Activated CD8-positive, alpha-beta memory T cell treated with anti-CD3 and anti-CD28 coated beads, Interleukin-2, amount 50 U/mL, for 4 hours (primary cell): ENCODE results near the gene ANXA3.

Experiments
- DNase-seq: peaks from one replicate; pipeline ENCODE4 v3.0.0-alpha.2; 2020

The ANXA3 gene

DNA sequence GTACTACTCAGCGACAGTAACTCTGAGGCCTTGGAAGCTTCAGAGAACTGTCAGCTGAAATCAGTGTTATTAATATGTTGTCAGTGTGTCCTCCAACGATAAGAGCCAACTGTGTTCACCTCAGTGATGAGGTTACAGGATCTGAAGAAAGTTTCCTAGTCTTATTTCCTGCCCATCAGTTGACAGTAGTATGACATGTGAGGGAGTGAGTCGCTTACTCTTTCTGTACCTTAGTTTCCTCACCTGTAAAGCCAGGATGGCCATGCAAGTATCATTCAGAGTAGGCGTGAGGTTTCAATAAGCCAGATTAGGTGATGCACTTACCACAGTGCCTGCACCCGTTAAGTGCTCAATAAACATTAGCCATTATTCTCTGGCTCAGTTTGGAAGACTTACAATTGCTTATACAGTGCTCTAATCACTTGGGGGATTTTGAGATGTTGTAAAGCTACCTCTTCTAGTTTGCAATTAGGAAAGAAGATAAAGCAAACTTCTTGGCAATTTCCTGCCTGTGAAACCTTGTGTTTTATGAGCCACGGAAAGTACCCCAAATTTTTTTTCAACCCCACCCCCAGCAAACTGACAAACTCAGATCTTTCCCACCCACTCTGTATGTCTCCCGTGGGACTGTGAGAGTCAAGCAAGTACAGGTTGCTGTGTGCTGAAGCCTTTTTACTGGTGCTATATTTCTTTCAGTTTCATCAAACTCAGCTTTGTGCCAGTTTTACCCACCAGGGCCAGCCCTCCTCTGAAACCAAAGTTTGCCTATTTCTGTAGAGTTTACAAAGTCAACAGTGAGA lies 62.2 kb downstream of the ANXA3 start:
- no peak for DNase-seq

DNA sequence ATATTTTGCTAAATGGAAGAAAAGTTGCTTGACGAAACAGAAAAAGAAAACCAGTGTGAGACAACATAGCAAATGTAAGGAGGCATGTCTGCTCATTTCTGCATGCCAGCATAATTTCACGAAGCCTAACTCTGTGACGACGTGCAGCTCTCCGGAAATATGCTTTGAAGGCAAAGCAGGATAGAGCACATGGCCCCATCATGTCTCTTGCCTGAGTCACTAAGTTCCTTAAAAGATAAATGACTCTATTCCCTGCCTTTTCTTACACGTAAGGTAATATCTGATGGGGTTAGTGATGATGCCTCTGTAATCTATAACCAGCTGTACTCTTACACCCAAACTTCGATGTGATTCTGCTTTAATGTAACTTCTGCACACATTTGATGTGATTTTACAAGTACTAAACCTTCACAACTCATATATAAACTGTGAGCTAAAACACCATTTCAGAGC lies 64.5 kb downstream of the ANXA3 start:
- DNase-seq = no peak

DNA sequence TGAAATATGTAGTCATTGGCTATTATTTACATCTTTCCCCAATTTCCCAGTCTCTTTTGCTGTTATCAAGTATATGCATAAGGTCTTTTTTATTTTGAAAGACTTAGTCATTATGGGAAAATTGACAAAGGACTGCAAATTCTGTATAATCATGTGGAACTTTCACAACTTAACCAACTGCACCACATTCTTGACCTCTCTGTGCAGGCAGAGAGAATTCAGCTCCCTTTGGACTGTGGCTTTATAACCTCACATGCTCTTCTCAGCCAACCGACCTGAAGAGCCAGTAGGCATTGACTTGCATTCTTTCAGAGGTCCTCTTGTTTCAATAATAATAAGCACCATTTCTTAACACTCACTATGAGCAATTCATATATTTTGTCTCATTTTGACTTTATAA lies 66.9 kb downstream of the ANXA3 start:
- DNase-seq = no peak

DNA sequence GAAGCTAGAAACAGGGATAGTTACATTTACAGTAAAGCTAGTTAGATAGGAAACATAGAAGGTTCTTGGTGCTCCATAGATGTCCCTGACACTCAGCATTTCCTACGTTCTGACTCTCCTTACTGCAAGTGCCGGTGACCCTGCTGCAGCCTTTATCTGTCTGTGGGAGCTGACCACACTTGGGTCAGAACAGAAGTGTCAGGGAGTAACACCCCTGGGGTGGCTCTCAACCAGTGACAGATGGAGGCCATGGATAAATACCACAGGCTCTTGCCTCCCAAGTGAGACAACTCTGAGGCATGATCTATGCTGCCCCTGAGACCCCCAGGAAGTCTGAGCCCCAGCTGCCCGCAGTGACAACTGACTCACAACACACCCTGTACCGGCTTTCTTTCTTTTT lies 69.8 kb downstream of the ANXA3 start:
- no peak for DNase-seq

DNA sequence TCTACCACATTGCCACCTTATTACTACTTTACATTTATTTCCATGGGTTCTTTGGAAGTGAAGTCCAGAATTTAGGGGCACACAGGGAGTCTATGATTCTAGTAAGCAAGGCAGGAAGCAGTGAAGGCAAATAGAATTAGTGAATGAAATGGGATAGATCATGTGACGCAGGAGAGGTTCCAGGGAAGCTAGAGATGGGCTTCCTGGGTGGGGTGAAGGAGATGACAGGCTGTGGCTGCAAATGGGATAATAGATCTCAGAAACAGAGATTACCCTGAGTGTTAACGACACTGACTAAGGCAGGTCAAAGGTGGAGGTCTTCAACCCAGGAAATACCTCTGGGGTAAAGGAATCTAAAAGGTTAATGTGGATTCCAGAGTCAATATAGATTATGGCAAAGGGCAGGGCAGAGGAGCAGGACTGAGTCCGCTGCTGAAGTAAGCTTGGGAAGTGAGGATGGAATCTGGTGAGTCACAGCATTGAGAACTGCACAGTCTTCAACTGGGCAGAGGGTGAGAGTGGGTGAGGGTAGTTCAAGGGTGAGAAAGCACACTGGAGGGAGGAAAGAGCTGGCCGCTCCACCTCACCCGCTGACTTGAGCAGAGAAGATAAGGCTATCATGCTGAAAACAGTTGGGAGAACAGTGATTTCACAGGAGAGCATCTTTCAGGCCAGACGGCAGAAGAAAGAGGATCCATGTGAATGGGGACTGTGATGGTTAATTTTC lies 70.8 kb downstream of the ANXA3 start:
- no peak for DNase-seq

DNA sequence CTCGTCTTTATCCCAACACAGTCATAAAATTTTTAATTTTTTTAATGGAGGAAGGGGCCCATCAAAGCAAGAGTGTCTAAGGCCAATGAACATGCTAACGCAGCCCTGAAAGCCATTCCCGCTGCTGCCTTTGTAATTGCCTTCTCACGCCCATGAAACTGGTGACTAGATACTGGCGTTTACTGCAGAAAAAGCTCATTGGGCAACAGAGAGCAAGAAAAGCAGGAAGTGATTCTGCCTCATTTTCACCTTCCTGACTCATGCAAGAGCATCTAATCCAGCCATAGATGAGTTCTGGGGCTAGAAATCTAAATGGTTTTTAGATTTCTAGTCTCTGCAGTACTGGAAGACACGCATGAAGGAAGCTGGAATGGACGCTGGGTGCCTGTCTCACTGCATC lies 72.5 kb downstream of the ANXA3 start:
- no peak for DNase-seq

DNA sequence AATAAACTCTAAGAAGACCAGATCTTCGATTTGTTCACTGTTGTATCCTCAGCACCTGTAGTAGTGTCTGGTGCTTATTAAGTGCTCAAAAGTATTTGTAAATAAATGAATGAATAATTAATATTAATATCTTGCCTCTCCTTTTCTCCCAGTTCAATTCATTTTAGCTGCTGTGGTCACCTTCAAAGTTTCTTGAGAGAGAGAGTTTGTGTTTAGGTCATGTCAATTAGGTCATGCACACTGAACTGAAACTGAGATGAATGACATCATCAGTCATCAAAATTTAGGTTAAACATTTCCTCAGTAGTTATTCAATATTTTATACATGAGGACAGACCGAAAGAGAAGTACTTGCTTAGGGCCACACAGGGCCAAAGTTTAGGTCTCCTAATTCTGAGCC lies 73.5 kb downstream of the ANXA3 start:
- no peak for DNase-seq

DNA sequence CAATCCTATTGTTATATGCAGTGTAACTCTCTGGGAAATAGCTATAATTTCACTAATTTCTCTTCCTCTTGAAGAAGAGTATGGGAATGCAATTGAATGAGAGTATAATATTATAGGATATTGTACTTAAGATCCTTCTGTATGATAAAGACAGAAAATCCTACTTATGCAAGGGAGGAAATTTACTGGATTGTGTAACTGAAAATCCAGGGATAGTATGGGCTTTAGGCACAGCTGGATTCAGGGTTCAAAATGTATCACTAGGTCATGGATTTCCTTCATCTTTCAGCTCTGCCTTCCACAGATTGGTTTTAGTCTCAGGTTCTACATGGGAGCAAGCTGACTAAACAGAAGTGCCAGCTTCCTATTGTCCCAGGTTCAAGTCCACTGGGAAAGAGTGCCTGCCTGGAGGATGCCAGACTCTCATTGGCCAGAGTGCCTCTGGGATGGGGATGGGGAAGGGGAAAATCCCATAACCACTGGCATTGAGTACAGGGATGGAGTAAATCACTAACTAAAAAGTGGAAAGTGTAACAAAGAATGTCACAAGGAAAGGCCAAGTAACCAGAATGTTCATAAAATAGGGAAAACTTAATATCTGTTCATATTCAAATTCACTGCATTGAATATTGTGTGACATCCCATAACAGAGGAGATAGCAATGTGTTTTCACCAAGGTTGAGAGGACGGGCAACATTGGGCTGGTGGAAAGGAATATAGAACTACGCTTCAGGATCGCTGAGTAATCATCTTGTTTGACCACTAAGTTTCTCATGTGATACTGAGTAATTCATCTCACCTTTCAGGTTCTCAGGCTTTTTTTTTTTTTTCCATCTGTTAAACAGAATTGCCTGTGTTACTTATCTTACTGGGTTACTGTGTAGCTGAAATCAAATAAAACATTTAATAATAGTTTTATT lies 75.7 kb downstream of the ANXA3 start:
- no peak for DNase-seq

DNA sequence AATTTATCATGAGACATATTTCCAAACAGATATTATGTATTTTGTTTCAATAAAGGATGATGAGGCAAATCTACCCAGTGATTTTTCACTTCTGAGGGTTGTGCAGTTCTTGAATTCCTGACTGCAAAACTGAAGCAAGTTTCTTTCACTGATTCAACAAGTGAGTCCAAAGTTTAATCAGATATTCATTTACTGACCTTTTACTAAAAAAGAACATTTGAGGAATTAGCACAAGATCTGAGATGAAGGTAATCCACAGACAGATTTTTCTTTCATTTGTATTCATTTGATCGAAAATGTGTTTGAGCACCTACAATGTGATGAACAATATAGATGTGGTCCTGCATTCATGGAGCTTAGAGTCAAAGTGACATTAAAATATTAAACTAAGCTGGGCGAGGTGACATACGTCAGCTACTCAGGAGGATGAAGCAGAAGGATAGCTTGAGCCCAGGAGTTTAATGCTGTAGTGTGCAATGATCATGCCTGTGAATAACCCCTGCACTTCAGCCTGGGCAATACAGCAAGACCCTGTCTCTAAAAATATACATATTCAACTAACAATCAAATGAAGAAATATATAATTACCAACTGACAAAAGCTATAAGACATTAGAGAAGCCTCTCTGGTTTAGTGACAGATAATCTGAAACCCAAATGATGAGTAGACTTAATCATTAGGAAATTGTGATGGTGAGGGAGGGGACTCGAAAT lies 76.6 kb downstream of the ANXA3 start:
- DNase-seq = no peak

DNA sequence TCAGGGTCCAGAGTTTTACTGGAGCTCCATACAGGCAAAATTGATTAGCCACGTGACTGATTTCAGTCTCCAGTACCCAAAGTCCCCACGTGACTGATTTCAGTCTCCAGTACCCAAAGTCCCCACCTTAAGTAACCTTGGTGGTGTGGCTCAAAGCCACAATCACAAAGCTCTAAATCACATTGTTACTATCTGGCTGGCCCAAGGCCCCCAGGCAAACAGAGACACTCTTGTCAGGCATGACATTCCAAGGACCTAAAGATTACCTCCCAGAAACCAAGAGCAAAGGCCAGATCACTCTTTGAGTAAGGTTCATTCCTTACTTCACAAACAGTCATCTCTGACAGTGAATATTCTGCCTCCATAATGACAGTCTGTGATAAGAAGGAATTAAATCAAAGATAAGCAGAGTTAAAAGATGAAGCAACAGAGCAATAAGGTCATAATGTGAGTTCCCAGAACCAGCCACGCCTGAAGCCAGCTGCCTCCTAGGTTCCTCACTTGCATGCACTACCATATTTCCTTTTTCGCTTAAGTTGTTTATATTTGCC lies 78.5 kb downstream of the ANXA3 start:
- no peak for DNase-seq

DNA sequence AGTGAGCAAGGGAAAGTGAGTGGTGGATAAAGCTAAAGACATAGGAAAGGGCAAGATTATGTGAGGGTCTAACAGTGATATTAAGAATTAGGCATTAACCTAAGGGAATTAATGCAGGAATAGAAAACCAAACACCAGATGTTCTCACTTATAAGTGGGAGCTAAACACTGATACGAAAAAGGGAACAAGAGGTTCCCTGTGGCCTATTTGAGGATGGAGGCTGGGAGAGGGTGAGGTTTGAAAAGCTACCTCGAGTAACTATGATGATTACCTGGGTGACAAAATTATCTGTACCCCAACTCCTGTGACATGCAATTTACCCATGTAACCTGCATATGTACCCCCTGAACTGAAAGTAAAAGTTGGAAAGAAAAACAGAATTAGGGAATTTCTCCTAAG lies 79.0 kb downstream of the ANXA3 start:
- DNase-seq = no peak

DNA sequence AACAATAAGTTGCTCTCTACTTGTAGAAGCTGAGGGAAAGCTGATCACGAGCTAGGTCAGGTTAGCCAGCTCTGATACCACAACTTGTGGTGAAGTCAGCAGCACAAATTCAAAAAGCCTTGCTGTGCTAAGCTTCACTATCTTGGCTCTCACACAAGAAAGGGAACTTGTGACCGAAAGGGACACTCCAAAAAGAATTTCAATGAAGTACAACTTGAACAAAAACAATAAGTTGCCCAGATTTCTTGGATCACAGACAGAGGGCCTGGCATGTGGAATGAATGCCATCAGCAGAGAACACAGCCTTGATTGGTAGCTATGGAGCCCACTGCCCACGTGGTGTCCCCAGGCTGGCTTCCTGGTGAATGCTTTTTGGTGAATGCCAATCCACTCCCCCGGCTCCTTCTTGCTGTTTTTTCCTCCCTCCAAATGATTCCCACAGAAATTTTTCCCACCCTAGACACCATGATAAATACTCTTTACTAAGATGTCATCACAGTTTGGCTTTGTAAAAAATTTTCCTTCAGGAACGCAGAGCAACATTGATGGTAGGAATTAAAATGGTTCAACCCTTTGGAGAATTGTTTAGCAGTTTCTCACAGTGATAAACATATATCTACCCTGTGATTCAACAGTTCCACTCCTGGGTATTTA lies 82.6 kb downstream of the ANXA3 start:
- DNase-seq = no peak

DNA sequence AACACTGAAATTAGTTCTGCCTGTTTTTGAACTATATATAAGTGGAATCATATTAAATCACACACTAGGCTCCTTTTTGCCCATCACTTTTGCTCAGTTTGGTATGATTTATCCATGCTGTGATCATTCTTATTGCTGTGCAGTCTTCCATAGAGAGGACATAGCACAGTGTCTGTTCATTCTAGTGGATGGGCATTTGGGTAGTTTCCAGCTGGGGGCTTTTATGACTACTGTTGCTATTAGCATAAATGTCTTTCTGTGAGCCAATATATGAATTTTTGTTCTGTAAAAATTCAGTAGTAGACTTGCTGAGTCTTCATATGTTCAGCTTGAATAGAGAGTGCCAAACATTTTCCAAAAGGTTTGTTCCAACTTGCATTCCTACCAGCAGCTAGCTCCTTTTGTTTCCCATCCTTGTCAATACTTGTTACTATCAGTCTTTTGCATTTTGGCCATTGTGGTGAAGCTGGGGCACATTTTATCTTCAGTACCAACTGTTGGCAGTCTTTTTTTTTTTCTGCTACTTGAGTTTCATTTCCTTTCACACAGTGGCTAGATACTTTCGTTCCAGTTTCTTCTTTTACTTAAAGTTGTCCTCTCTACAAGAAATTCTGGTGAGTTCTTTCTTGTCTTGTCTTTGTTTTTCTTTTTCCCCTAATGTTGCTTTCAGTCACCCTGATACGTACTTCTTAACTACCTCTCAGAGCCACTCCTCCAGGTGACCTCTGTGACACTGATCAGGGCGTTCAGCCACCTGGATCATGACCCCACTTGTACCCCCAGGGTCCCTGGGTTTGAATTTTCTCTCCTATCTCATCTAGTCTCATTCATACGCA lies 87.0 kb downstream of the ANXA3 start:
- DNase-seq = no peak

DNA sequence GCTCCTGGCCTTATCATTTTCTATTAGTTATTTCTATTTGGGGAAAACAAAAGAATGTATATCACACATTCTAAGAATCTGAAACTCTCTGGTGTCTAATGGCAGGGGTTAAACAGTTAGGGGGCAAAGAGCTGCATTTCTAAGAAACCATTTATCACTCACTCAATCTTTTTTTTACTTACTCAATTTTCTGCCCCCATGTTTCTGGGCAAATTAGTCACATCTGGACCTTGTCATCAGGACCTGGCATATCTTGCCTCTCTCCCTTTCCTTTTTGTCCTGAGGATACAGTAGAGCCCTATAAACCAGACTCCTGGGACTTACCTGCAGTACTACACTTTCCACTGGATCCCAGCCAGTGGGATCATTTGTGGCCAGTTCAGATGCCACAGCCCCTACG lies 89.1 kb downstream of the ANXA3 start:
- DNase-seq = no peak

DNA sequence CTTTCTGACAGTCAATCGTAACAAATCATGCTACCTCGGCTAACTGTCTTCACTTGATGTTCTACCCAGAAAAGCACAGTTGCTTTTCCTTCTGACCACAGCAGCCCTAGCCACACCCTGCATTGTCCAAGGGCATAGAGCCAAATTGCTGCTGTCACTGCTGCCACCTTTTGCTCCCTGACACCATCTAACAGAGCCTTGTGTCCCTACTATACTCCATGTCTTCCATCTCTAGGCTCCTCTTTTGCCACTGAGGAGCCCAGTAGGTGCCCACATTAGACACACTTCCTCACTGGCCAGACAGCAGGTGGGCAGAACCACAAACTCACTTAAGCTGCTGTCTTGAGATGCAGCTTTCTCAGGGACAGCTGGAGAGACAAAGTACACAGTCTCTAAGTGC lies 91.4 kb downstream of the ANXA3 start:
- no peak for DNase-seq

DNA sequence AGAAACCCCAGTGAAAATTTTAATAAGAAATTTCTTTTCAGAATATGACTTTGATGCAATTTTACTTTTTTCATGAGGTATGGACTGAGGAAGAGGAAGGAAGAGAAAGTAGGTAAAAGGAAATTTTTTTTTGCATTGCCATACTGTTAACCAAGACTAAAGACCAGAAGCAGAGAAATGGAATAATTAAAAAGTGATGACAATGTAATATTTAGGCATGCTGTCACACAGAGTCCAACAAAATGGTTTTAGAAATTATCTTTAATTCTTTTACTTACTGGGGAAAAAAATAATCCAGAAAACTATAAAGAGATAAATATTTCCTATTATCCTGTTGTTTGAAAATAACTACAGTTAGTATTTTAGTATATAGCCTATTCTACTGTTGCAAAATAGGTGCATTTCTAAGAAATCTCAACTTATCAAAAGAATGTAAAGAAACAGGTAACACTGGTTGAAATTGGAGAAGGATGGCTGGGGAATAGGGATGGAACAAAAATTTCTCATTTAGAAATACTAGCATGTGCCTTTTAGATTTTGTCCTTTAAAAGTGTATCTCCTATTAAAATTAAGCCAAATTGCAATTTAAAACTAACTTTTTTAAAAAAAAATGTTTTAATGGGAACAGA lies 92.6 kb downstream of the ANXA3 start:
- DNase-seq = no peak

DNA sequence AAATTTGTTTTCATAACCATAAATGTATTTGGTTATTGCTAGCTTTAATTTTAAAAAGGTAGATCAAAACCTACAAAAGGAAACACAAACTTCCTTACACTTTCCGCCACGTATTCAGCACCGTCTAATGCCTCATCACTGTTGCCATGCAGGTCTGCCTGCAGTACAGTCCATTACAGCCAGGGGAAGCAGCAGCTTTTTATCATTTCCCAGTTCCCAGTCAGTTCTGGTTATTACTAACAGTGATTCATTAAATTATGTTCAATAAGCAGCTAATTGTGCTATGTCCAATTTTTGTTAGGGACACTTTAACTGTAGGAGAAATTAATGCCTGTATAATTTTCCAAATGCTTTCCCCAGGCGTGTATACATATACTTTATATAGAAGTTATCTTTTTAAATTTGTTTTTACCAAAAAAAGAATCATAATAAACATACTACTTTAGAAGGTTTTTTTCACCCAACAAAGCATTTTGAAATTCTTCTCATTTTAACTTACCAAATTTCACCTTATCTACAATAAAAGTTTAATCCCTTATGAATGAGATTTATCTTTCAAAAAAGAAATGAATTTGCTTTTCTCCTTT lies 93.3 kb downstream of the ANXA3 start:
- DNase-seq = peak; percentile 47

DNA sequence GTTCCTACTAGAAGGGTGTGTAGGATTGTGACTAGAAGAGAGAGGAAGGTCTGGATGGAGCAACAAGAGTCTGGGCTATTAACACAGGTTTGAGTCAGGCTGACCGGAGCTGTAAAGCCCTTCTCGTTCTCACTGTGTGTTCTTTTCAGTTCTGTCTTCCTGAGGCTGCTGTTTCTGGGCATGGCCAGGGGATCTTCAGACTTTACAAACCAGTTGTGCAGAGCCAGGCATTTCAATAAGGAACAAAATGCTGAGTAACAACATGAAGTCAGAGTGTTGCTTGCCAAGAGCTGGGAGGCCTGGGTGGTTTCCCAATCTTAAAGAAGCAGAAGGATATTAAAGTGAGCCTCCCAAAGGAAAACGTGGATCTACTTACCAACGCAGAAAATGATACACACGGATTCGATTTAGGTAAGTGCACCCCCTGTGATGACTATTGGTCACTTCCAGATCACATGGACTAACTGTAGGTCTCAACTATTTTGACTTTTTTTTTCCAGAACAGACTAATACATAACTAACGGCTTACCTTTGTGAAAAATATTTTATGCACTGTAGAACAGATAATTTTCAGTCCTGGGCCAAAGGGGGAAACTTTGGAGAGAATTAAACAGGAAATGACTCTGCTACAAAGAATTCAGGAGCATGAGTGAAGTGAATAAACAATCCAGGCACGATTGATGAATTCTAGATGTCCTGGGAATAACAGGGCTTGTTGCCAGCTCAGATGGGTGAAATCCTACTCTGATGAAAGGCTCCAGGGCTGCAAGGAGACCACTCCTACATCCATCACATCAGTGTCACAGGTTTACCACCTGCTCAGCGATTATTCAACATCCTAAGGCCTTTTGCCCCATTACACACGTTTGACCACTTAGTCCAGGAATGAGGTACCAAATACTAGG lies 94.5 kb downstream of the ANXA3 start:
- DNase-seq = no peak

DNA sequence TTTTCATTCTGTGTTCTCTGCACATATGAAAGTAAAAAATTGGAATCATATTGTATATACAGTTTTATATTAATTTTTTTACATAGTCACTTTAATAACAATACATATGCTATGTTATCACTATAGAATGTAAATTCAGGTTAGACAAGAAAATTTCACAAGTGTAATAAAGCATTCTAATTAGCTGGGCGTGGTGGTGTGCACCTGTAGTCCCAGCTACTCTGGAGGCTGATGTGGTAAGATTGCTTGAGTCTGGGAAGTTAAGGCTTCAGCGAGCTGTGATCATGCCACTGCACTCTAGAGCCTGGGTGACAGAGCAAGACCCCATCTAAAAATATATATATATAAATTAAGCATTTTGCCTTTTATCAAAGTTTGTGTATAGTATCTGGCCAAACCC lies 95.7 kb downstream of the ANXA3 start:
- no peak for DNase-seq
